ENCODE results near the gene KLHDC8B. TPM values are rescaled to one million over a fixed set of nuclear protein-coding genes. Genes with fewer than 3 reads are reported as not detected.

KLHDC8B gene
- total and polyA plus RNA-seq, 2 donors (not counting 1 experiment from before 2014, with no cell fraction given), result 34.4 to 40.5 TPM

GRCh38 chr3:49163609-49164008 is 7.8 kb upstream of the KLHDC8B start:
- H2AFZ ChIP-seq (ENCODE audit: low read length), result no peak overlapping the region
- no peak overlapping the region for H3K27ac ChIP-seq (ENCODE audit: insufficient read depth, low read length)
- peaks cover 19% of the 10 kb centered on the region for H3K36me3 ChIP-seq (ENCODE audit: control insufficient read depth, insufficient read depth, low read length)
- no peak for DNase-seq (ENCODE audit: low read depth in 2 of 2)
- peaks cover 3% of the 10 kb centered on the region for H3K4me1 ChIP-seq (ENCODE audit: control insufficient read depth, extremely low read depth, insufficient read depth, low read length)
- no peak for TF ChIP-seq EZH2 (IDR thresholded peaks at IDR 0.05; ENCODE audit: low read length, missing control alignments)
- no peak for TF ChIP-seq CTCF (conservative IDR thresholded peaks at IDR 0.05 in 1 of 2, IDR thresholded peaks at IDR 0.05 in 1 of 2; ENCODE audit: low read depth in 1 of 2, low read length in 2 of 2)
- no peak overlapping the region for H3K4me2 ChIP-seq (ENCODE audit: extremely low read depth, insufficient read depth, low read length)
- H3K79me2 ChIP-seq (ENCODE audit: control insufficient read depth, insufficient read depth, low read length), result peaks cover 26% of the 10 kb centered on the region
- H3K9me3 ChIP-seq (ENCODE audit: control insufficient read depth, insufficient read depth, low read depth, low read length), result no peaks in the 10 kb centered on the region
- H3K9ac ChIP-seq (ENCODE audit: insufficient read depth, low read length), result no peak overlapping the region
- no peaks in the 10 kb centered on the region for H4K20me1 ChIP-seq (ENCODE audit: control insufficient read depth, extremely low read depth, insufficient read depth, low read length)
- no peaks in the 10 kb centered on the region for H3K27me3 ChIP-seq (ENCODE audit: control insufficient read depth, insufficient read depth, low read length)
- H3K4me3 ChIP-seq (replicated peaks in 1 of 4; ENCODE audit: control extremely low read depth in 1 of 4, insufficient read depth in 1 of 4, low read depth in 3 of 4, low read length in 4 of 4), result no peak overlapping the region

GRCh38 chr3:49164983-49165720 is 6.2 kb upstream of the KLHDC8B start:
- peak overlapping the region; percentile 75 for H3K27ac ChIP-seq (ENCODE audit: insufficient read depth, low read length)
- peak overlapping the region; percentile 79 to 96 (median 86) for H3K4me3 ChIP-seq (replicated peaks in 1 of 4; ENCODE audit: control extremely low read depth in 1 of 4, insufficient read depth in 1 of 4, low read depth in 3 of 4, low read length in 4 of 4)
- H4K20me1 ChIP-seq (ENCODE audit: control insufficient read depth, extremely low read depth, insufficient read depth, low read length), result no peaks in the 10 kb centered on the region
- H3K27me3 ChIP-seq (ENCODE audit: control insufficient read depth, insufficient read depth, low read length), result no peaks in the 10 kb centered on the region
- DNase-seq (ENCODE audit: low read depth in 2 of 2), result no peak
- no peaks in the 10 kb centered on the region for H3K9me3 ChIP-seq (ENCODE audit: control insufficient read depth, insufficient read depth, low read depth, low read length)
- H3K79me2 ChIP-seq (ENCODE audit: control insufficient read depth, insufficient read depth, low read length), result peaks cover 26% of the 10 kb centered on the region
- TF ChIP-seq EZH2 (IDR thresholded peaks at IDR 0.05; ENCODE audit: low read length, missing control alignments) (no peak), CTCF (conservative IDR thresholded peaks at IDR 0.05 in 1 of 2, IDR thresholded peaks at IDR 0.05 in 1 of 2; ENCODE audit: low read depth in 1 of 2, low read length in 2 of 2) (no peak)
- no peak overlapping the region for H2AFZ ChIP-seq (ENCODE audit: low read length)
- H3K4me1 ChIP-seq (ENCODE audit: control insufficient read depth, extremely low read depth, insufficient read depth, low read length), result peaks cover 3% of the 10 kb centered on the region
- peak overlapping the region; percentile 83 for H3K9ac ChIP-seq (ENCODE audit: insufficient read depth, low read length)
- H3K36me3 ChIP-seq (ENCODE audit: control insufficient read depth, insufficient read depth, low read length), result peaks cover 19% of the 10 kb centered on the region
- peak overlapping the region; percentile 76 for H3K4me2 ChIP-seq (ENCODE audit: extremely low read depth, insufficient read depth, low read length)

GRCh38 chr3:49165771-49166751 is 5.3 kb upstream of the KLHDC8B start, which contains the start of gene CCDC71:
Gene CCDC71, minus strand, starts transcription at chr3:49166331. Its CDS starts 2,123 bp downstream, at chr3:49164208.
- peak within 1 kb of the TSS; percentile 83 for H3K9ac ChIP-seq (ENCODE audit: insufficient read depth, low read length)
- peak within 1 kb of the TSS; percentile 75 for H3K27ac ChIP-seq (ENCODE audit: insufficient read depth, low read length)
- H3K4me2 ChIP-seq (ENCODE audit: extremely low read depth, insufficient read depth, low read length), result peak within 1 kb of the TSS; percentile 76
- H3K4me1 ChIP-seq (ENCODE audit: control insufficient read depth, extremely low read depth, insufficient read depth, low read length), result peaks cover 8% of the 10 kb centered on the region
- DNase-seq (ENCODE audit: low read depth in 2 of 2), result peak; percentile 54 to 72
- H3K79me2 ChIP-seq (ENCODE audit: control insufficient read depth, insufficient read depth, low read length), result peaks cover 26% of the 10 kb centered on the region
- peaks cover 19% of the 10 kb centered on the region for H3K36me3 ChIP-seq (ENCODE audit: control insufficient read depth, insufficient read depth, low read length)
- no peaks in the 10 kb centered on the region for H3K9me3 ChIP-seq (ENCODE audit: control insufficient read depth, insufficient read depth, low read depth, low read length)
- TF ChIP-seq EZH2 (IDR thresholded peaks at IDR 0.05; ENCODE audit: low read length, missing control alignments) (no peak), CTCF (conservative IDR thresholded peaks at IDR 0.05 in 1 of 2, IDR thresholded peaks at IDR 0.05 in 1 of 2; ENCODE audit: low read depth in 1 of 2, low read length in 2 of 2) (no peak)
- peak within 1 kb of the TSS; percentile 79 to 96 (median 86) for H3K4me3 ChIP-seq (replicated peaks in 1 of 4; ENCODE audit: control extremely low read depth in 1 of 4, insufficient read depth in 1 of 4, low read depth in 3 of 4, low read length in 4 of 4)
- H4K20me1 ChIP-seq (ENCODE audit: control insufficient read depth, extremely low read depth, insufficient read depth, low read length), result no peaks in the 10 kb centered on the region
- no peaks in the 10 kb centered on the region for H3K27me3 ChIP-seq (ENCODE audit: control insufficient read depth, insufficient read depth, low read length)
- peak within 1 kb of the TSS; percentile 99 for H2AFZ ChIP-seq (ENCODE audit: low read length)
